Upper lobe of left lung (tissue), 6 donors: Measurements from ENCODE around the gene TWNK. TPM values are rescaled to one million over a fixed set of nuclear protein-coding genes. Genes with fewer than 3 reads are reported as not detected.

Experiments used
- ATAC-seq, 2 donors: fragments of 200-7000 bp; cut with Tn5 transposase; one replicate each; pipeline ENCODE4 v1.9.1; 2022; ENCODE audit warnings: mild to moderate bottlenecking in 2 of 2, moderate library complexity in 2 of 2; ENCODE audit not compliant: low FRiP score in 2 of 2
- DNase-seq, 2 donors: peaks; one replicate each; pipeline ENCODE4 v3.0.0-alpha.2; 2019 to 2020
- H3K27ac ChIP-seq, 4 donors: fragments of 200-600 bp; sonication (generic); one replicate each; pipeline ENCODE4 v1.5.1; 2016 to 2019
- H3K27me3 ChIP-seq, 4 donors: fragments of 200-600 bp; sonication (generic); one replicate each; pipeline ENCODE4 v1.5.1; 2017 to 2019
- H3K36me3 ChIP-seq, 4 donors: fragments of 200-600 bp; sonication (generic); one replicate each; pipeline ENCODE4 v1.5.1; 2016 to 2019
- H3K4me1 ChIP-seq, 4 donors: fragments of 200-600 bp; sonication (generic); one replicate each; pipeline ENCODE4 v1.5.1; 2018 to 2019
- H3K4me3 ChIP-seq, 4 donors: fragments of 200-600 bp; sonication (generic); one replicate each; pipeline ENCODE4 v1.5.1; 2017 to 2019; ENCODE audit warnings: mild to moderate bottlenecking in 2 of 4, moderate library complexity in 1 of 4
- H3K9me3 ChIP-seq, 4 donors: fragments of 200-600 bp; sonication (generic); one replicate each; pipeline ENCODE4 v1.5.1; 2018 to 2019
- CTCF ChIP-seq, 6 experiments: fragments of 450-650 bp in 4 of 6; fragments of 200-600 bp in 2 of 6; sonication (generic) in 2 of 6; IDR thresholded peaks; one replicate each; pipeline ENCODE4 v1.5.1; 2016 to 2019; ENCODE audit warnings: antibody characterized with exemption in 6 of 6
- EP300 ChIP-seq, 4 donors: sonication (generic); formaldehyde crosslinking; IDR thresholded peaks; one replicate each; pipeline ENCODE4 v1.5.1; 2017; ENCODE audit warnings: antibody characterized with exemption in 4 of 4, control low read depth in 2 of 4
- POLR2A ChIP-seq, 4 donors: fragments of 450-650 bp; IDR thresholded peaks; one replicate each; pipeline ENCODE4 v1.5.1; 2016 to 2017; ENCODE audit warnings: antibody characterized with exemption in 4 of 4, mild to moderate bottlenecking in 2 of 4
- POLR2AphosphoS5 ChIP-seq, 2 donors: sonication (generic); formaldehyde crosslinking; IDR thresholded peaks; one replicate each; pipeline ENCODE4 v1.5.1; 2017; ENCODE audit warnings: antibody characterized with exemption in 2 of 2
- WGBS, 2 donors: methylation state at CpG; one replicate each; pipeline ENCODE4 v1.1.5; 2017 to 2018; 5-methylcytosine and 5-hydroxymethylcytosine counted together
- total RNA-seq, 6 donors: library from RNA; depleted of rRNA in 4 of 6; stranded (reverse); fragments of >200 nt in 4 of 6; gene quantifications; one replicate each; pipeline versions ENCODE4 v1.1.0 to v1.2.1, GENCODE V29; 2016 to 2021
- donor health status: DM: no; HTN: no; CAD: no; lungs with moderate emphysema.
- donor health status: DM: no; HTN: yes; CAD: no; lungs with severe emphysema.

TWNK gene
- total RNA-seq, 6 donors from 2014 or later, result 2.6 to 9.1 (median 5.8) TPM

DNA sequence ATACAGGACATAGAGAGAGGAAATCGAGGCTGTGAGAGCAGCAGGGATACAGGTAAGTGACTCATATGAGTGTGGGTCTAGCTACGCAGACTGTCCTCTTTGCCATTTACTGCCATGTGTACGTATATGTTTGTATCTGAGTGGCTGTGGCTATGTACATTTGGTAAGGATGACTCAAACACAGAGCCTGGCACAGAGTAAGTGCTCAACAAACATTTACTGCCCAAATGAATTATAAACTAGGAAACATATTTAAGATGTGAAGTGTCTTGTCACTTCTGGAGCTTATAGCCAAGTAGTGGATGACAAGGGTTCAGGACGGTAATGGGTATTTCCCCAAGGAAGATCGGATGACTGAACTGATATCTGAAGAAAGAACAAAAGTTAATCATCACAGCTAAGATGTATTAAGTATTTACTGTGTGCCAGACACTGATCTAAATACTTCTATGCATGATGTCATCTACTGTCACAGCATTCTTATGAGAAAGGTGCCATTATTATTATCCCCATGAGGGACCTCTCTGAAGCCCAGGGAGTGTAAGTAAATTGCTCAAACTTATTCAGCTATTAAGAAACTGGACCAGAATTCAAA lies 6.1 kb upstream of the TWNK start:
- ATAC-seq, result no peak
- Histone ChIP-seq H3K36me3 (peaks cover 0 to 68% (median 31%) of the 10 kb centered on the region in 4 donors), H3K27ac (no peak overlapping the region), H3K4me3 (no peak overlapping the region), H3K9me3 (no peaks in the 10 kb centered on the region), H3K27me3 (no peaks in the 10 kb centered on the region), H3K4me1 (peaks cover 2 to 9% (median 4%) of the 10 kb centered on the region in 4 donors)
- DNase-seq, result no peak
- TF ChIP-seq POLR2A (IDR thresholded peaks at IDR 0.05) (no peak), EP300 (IDR thresholded peaks at IDR 0.05) (no peak), CTCF (IDR thresholded peaks at IDR 0.05) (no peak), POLR2AphosphoS5 (IDR thresholded peaks at IDR 0.05) (no peak)
- WGBS, 2 donors, result 88 to 90% methylated on average over 5 of the region's 5 CpGs

DNA sequence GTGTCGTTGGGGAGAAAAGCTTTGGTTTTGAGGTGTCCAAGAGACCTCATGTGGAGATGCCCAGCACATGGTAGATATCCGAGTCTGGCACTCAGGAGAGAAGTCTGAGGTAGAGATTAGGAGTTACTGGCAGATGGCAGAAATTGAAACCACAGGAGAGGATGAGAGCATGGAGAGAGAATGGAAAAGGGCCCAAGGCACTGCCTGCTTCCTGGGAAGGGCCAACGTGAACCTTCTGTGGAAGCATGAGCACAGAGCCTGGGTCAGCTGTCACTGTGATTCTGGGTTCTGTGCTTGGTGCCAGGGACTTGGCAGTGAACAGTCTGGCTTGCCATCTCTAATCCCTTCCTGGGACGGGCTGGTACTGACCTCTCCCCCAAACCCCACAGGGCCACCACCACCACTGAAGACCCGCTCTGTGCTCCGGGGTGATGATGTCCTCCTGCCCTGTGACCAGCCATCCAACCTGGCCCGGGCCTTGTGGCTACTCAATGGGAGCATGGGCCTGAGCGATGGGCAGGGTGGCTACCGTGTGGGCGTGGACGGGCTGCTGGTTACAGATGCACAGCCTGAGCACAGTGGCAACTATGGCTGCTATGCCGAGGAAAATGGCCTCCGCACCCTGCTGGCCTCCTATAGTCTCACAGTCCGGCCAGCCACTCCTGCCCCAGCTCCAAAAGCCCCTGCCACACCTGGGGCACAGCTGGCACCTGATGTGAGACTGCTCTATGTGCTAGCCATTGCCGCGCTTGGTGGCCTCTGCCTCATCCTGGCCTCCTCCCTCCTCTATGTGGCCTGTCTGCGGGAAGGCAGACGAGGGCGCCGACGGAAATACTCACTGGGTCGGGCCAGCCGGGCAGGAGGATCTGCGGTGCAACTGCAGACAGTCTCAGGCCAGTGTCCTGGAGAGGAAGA lies 4.2 kb upstream of the TWNK start:
- no peak for ATAC-seq
- no peak overlapping the region for H3K27ac ChIP-seq
- H3K4me3 ChIP-seq, result no peak overlapping the region
- peaks cover 0 to 59% (median 31%) of the 10 kb centered on the region in 4 donors for H3K36me3 ChIP-seq
- no peaks in the 10 kb centered on the region for H3K27me3 ChIP-seq
- H3K9me3 ChIP-seq, result no peaks in the 10 kb centered on the region
- no peak for TF ChIP-seq POLR2A (IDR thresholded peaks at IDR 0.05)
- TF ChIP-seq EP300 (IDR thresholded peaks at IDR 0.05), result no peak
- no peak for TF ChIP-seq POLR2AphosphoS5 (IDR thresholded peaks at IDR 0.05)
- TF ChIP-seq CTCF (IDR thresholded peaks at IDR 0.05), result no peak
- WGBS, 2 donors, result 95% methylated on average over 11 to 21 of the region's 24 CpGs
- peaks cover 14 to 25% (median 15%) of the 10 kb centered on the region in 4 donors for H3K4me1 ChIP-seq
- DNase-seq, result peak in 1 of 2 donors; percentile 77

DNA sequence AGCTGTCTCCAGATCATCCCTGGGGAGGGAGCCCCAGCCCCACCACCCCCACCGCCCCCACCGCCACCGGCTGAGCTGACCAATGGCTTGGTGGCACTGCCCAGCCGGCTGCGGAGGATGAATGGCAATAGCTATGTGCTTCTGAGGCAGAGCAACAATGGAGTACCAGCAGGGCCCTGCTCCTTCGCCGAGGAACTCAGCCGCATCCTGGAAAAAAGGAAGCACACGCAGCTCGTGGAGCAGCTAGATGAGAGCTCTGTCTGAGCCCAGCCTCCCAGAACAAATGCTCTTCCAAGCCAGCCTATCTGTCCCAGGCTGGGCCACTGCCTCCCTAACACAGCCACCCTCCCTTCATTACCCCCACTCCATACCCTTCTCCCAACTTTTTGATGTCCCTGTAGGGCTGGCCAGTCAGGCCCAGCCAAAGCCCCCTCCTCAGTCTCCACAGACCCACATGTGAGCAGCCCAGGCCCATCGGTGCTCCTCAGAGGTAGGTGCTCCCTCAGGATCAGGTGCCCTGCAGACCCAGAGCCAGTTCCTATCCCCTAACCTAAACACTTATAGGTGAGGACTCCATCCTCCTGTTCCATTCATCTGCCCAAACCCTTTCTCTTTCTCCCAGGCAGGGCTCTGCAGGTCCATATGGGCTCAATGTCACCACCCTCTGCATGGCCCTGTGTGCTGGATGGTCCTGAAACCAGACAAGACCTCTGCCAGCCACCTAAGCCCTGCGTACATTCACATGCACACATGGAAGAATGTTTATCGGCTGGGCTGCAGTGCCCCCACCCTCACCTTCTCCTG lies 3.3 kb upstream of the TWNK start:
- 81 to 94% methylated on average over 5 to 13 of the region's 13 CpGs for WGBS, 2 donors
- peaks cover 0 to 51% (median 28%) of the 10 kb centered on the region in 4 donors for H3K36me3 ChIP-seq
- no peak for ATAC-seq

More for the DNA sequence above, 3.3 kb upstream of the TWNK start:
- Histone ChIP-seq H3K9me3 (no peaks in the 10 kb centered on the region), H3K27me3 (no peaks in the 10 kb centered on the region), H3K27ac (no peak overlapping the region), H3K4me3 (no peak overlapping the region), H3K4me1 (peaks cover 19 to 32% (median 22%) of the 10 kb centered on the region in 4 donors)
- DNase-seq, result peak in 1 of 2 donors; percentile 16
- no peak for TF ChIP-seq CTCF (IDR thresholded peaks at IDR 0.05)
- TF ChIP-seq EP300 (IDR thresholded peaks at IDR 0.05), result no peak
- no peak for TF ChIP-seq POLR2AphosphoS5 (IDR thresholded peaks at IDR 0.05)
- no peak for TF ChIP-seq POLR2A (IDR thresholded peaks at IDR 0.05)
